OCI-LY1 (cell line): ENCODE data around the gene RGS11.

Experiments used
- H2AFZ ChIP-seq: fragments of 200-600 bp; sonication (generic), shearing (Covaris generic); 2 replicates; pipeline ENCODE4 v1.6.0; 2014; ENCODE audit warnings: antibody characterized with exemption, mild to moderate bottlenecking, low read length
- H3F3A ChIP-seq: fragments of 200-600 bp; sonication (generic), shearing (Covaris generic); 2 replicates; pipeline ENCODE4 v1.6.0; 2014; ENCODE audit warnings: mild to moderate bottlenecking, antibody characterized with exemption, low read length, moderate library complexity; ENCODE audit not compliant: insufficient read depth
- H3K27ac ChIP-seq: fragments of 200-600 bp; sonication (generic); 2 replicates; pipeline ENCODE4 v1.5.1; 2014; ENCODE audit warnings: low read length, mixed run types, mild to moderate bottlenecking, low read depth; ENCODE audit not compliant: poor library complexity, severe bottlenecking
- H3K27me3 ChIP-seq: fragments of 200-600 bp; sonication (generic); 2 replicates; pipeline ENCODE4 v1.6.0; 2014; ENCODE audit warnings: antibody characterized with exemption, mild to moderate bottlenecking, low read length, moderate library complexity; ENCODE audit not compliant: insufficient read depth
- H3K36me3 ChIP-seq: fragments of 200-600 bp; sonication (generic); 2 replicates; pipeline ENCODE4 v1.6.1; 2014; ENCODE audit warnings: mild to moderate bottlenecking, antibody characterized with exemption, low read length, moderate library complexity, mixed read lengths; ENCODE audit not compliant: insufficient read depth
- H3K4me1 ChIP-seq: fragments of 200-600 bp; sonication (generic); 2 replicates; pipeline ENCODE4 v1.5.1; 2014; ENCODE audit warnings: mild to moderate bottlenecking, low read length, moderate library complexity; ENCODE audit not compliant: insufficient read depth, severe bottlenecking
- H3K4me2 ChIP-seq: fragments of 200-600 bp; sonication (generic), shearing (Covaris generic); 2 replicates; pipeline ENCODE4 v1.6.1; 2014; ENCODE audit warnings: low read length
- H3K4me3 ChIP-seq: fragments of 200-600 bp; sonication (generic); 2 replicates; pipeline ENCODE4 v1.5.1; 2014; ENCODE audit warnings: low read length, low read depth, mild to moderate bottlenecking, mixed read lengths; ENCODE audit not compliant: poor library complexity, severe bottlenecking
- H3K79me2 ChIP-seq: fragments of 200-600 bp; shearing (Covaris generic); 2 replicates; pipeline ENCODE4 v1.6.1; 2016; ENCODE audit warnings: mixed run types, low read length, mixed read lengths; ENCODE audit not compliant: insufficient read depth
- H3K9ac ChIP-seq: fragments of 200-600 bp; sonication (generic), shearing (Covaris generic); 2 replicates; pipeline ENCODE4 v1.6.1; 2014; ENCODE audit warnings: mild to moderate bottlenecking, low read length, mixed read lengths
- H3K9me2 ChIP-seq: fragments of 200-600 bp; sonication (generic), shearing (Covaris generic); 2 replicates; pipeline ENCODE4 v1.6.1; 2014; ENCODE audit warnings: low read depth, mild to moderate bottlenecking, low read length, mixed read lengths
- H3K9me3 ChIP-seq: fragments of 200-600 bp; shearing (Covaris generic); 2 replicates; pipeline ENCODE4 v1.6.1; 2014; ENCODE audit warnings: low read length, mixed read lengths
- H4K20me1 ChIP-seq: fragments of 200-600 bp; sonication (generic), shearing (Covaris generic); 2 replicates; pipeline ENCODE4 v1.6.0; 2016; ENCODE audit warnings: mild to moderate bottlenecking, low read length; ENCODE audit not compliant: insufficient read depth
- CTCF ChIP-seq: fragments of 200-600 bp; sonication (generic), shearing (Covaris generic); IDR thresholded peaks from 2 replicates; pipeline ENCODE4 v1.5.1; 2017; ENCODE audit warnings: mild to moderate bottlenecking, antibody characterized with exemption, low read length, moderate library complexity, mixed read lengths
- EZH2 ChIP-seq: fragments of 200-600 bp; sonication (generic), shearing (Covaris generic); IDR thresholded peaks from 2 replicates; pipeline ENCODE4 v1.8.0; 2017; ENCODE audit warnings: borderline replicate concordance, mixed run types, mild to moderate bottlenecking, antibody characterized with exemption, low read length, moderate library complexity, mixed read lengths

RGS11 gene

GRCh38 chr16:301235-301634 lies 25.5 kb upstream of the RGS11 start:
- Histone ChIP-seq H3K4me2 (no peak overlapping the region), H3K36me3 (peaks cover 18% of the 10 kb centered on the region), H3K4me3 (no peak overlapping the region), H3K27me3 (no peaks in the 10 kb centered on the region), H3K4me1 (no peaks in the 10 kb centered on the region), H3K9me2 (no peaks in the 10 kb centered on the region), H3K79me2 (no peaks in the 10 kb centered on the region), H2AFZ (no peak overlapping the region), H3F3A (no peaks in the 10 kb centered on the region), H3K9me3 (no peaks in the 10 kb centered on the region), H3K9ac (no peak overlapping the region), H4K20me1 (no peaks in the 10 kb centered on the region), H3K27ac (no peak overlapping the region)
- no peak for TF ChIP-seq EZH2
- no peak for TF ChIP-seq CTCF

- H4K20me1 ChIP-seq, result no peaks in the 10 kb centered on the region
- no peaks in the 10 kb centered on the region for H3K79me2 ChIP-seq
- H3K9me2 ChIP-seq, result no peaks in the 10 kb centered on the region
- H3K4me2 ChIP-seq, result no peak overlapping the region
- no peaks in the 10 kb centered on the region for H3K4me1 ChIP-seq
- H3K36me3 ChIP-seq, result peaks cover 15% of the 10 kb centered on the region
- H3F3A ChIP-seq, result no peaks in the 10 kb centered on the region
- no peak overlapping the region for H3K4me3 ChIP-seq
- H3K27me3 ChIP-seq, result no peaks in the 10 kb centered on the region
- no peak for TF ChIP-seq EZH2
- no peak for TF ChIP-seq CTCF
- no peaks in the 10 kb centered on the region for H3K9me3 ChIP-seq
- no peak overlapping the region for H3K27ac ChIP-seq
- H2AFZ ChIP-seq, result no peak overlapping the region
- no peak overlapping the region for H3K9ac ChIP-seq
These were observed 22.1 kb upstream of the RGS11 start for GRCh38 chr16:297832-298231.

DNA sequence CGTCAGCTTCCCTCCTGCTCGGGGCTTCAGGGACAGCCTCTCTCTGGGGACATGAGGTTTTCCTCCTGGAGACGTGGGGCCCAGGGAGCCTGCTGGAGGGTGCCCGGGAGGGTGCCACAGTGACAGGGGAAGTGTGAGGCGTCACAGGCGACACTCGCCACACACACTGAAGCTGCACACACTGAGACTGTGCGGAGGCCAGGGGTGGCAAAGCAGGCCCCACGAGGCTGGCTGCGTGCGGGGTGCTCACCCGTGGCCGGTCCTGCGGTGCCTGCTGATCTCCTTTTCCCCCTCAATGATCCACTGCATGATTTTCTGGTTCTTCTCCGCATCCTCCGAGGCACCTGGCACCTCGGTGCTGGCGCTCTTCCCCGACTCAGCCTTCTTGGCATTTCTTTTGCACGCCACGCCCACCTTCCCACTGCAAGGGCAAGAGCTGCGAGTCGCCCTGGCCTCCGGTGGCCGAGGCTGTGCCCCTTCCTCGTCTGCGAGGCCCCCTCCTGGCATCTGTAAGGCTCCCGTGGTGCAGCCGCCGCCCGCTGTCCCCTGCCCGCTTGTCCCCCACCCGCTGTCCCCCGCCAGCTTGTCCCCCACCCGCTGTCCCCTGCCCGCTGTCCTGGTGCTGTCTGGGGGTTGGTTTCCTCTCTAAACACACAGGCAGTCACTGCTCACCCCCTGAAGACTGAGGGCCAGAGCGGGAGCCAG lies 21.2 kb upstream of the RGS11 start:
- Histone ChIP-seq H2AFZ (no peak overlapping the region), H3K36me3 (peaks cover 9% of the 10 kb centered on the region), H3K79me2 (no peaks in the 10 kb centered on the region), H3K4me1 (no peaks in the 10 kb centered on the region), H3K4me3 (no peak overlapping the region), H3K9me3 (no peaks in the 10 kb centered on the region), H3K9me2 (no peaks in the 10 kb centered on the region), H3F3A (no peaks in the 10 kb centered on the region), H3K27me3 (no peaks in the 10 kb centered on the region), H4K20me1 (no peaks in the 10 kb centered on the region), H3K27ac (no peak overlapping the region), H3K9ac (no peak overlapping the region), H3K4me2 (no peak overlapping the region)
- TF ChIP-seq EZH2 (no peak), CTCF (no peak)
